ENCODE results near the gene ABCD1.

DNA sequence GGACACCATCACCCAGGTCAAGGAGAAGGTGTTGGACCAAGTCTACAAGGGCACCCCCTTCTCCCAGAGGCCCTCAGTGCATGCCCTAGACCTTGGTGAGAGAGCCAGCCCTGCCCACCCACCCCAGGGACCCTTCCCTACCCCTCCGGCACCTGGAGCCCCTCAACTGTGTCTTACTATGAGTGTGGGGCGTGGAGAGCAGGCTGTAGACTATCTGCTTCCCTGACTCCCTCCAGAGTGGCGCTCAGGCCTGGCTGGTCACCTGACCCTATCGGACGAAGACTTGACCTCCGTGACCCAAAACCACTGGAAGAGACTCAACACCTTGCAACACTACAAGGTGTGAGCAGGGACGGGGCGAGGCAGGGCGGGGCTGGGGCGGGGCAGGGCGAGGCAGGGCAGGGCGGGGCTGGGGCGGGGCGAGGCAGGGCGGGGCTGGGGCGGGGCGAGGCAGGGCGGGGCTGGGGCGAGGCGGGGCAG, 51.5 kb downstream of the ABCD1 start:
- TF ChIP-seq, protein P1, sequence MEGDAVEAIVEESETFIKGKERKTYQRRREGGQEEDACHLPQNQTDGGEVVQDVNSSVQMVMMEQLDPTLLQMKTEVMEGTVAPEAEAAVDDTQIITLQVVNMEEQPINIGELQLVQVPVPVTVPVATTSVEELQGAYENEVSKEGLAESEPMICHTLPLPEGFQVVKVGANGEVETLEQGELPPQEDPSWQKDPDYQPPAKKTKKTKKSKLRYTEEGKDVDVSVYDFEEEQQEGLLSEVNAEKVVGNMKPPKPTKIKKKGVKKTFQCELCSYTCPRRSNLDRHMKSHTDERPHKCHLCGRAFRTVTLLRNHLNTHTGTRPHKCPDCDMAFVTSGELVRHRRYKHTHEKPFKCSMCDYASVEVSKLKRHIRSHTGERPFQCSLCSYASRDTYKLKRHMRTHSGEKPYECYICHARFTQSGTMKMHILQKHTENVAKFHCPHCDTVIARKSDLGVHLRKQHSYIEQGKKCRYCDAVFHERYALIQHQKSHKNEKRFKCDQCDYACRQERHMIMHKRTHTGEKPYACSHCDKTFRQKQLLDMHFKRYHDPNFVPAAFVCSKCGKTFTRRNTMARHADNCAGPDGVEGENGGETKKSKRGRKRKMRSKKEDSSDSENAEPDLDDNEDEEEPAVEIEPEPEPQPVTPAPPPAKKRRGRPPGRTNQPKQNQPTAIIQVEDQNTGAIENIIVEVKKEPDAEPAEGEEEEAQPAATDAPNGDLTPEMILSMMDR (conservative IDR thresholded peaks at IDR 0.05; ENCODE audit: low read depth, low read length), result no peak
- TF ChIP-seq EZH2 (IDR thresholded peaks at IDR 0.05; ENCODE audit: low read length, unreplicated experiment), result no peak
